Caki2 (cell line): Measurements from ENCODE around the gene TBX18. TPM values are rescaled to one million over a fixed set of nuclear protein-coding genes. Genes with fewer than 3 reads are reported as not detected.
A peak's percentile ranks its signal among the peaks of the same experiment; 100 is the strongest.

Experiments used
- DNase-seq: peaks from one replicate; pipeline ENCODE4 v3.0.0-alpha.2; 2015; ENCODE audit warnings: low read depth
- in situ Hi-C: cut with HindIII; loops from 2 replicates; pipeline ENCODE4 v1.10.0; 2016; ENCODE audit warnings: low sequenced_read_pairs, low pct_unique_long_range_greater_than_20kb, mixed read lengths
- total RNA-seq: library from RNA; depleted of rRNA; stranded (reverse); fragments of >200 nt; shearing (Covaris generic); gene quantifications from 2 replicates; pipeline ENCODE4 v1.2.3, GENCODE V29; 2014; ENCODE audit warnings: low replicate concordance; rRNA removed

The TBX18 gene
- total RNA-seq: not detected in 2 replicates

GRCh38 chr6:84764332-84765049 lies at the start of gene TBX18:
Gene TBX18 (minus strand): TSS chr6:84764598. CDS start chr6:84764181, 417 bp downstream.
- in situ Hi-C loops: no loop called here
- no peak for DNase-seq

- DNase-seq: no peak
- in situ Hi-C loops: no loop called here
Observed at GRCh38 chr6:84811351-84811750, 47.0 kb upstream of the TBX18 start.

- no peak for DNase-seq
- in situ Hi-C loops: no loop called here
Observed at GRCh38 chr6:84809455-84809854, 45.1 kb upstream of the TBX18 start.

- in situ Hi-C loops: no loop called here
Observed at GRCh38 chr6:84808491-84809061, 44.2 kb upstream of the TBX18 start.

GRCh38 chr6:84805145-84805544 lies 40.7 kb upstream of the TBX18 start:
- in situ Hi-C loops: no loop called here
- DNase-seq: peak; percentile 21

More at GRCh38 chr6:84808491-84809061, 44.2 kb upstream of the TBX18 start:
- DNase-seq: no peak

GRCh38 chr6:84804720-84805119 lies 40.3 kb upstream of the TBX18 start:
- in situ Hi-C loops: no loop called here
- no peak for DNase-seq

GRCh38 chr6:84801250-84801649 lies 36.9 kb upstream of the TBX18 start:
- in situ Hi-C loops: no loop called here
- peak; percentile 52 for DNase-seq

GRCh38 chr6:84798257-84798656 lies 33.9 kb upstream of the TBX18 start:
- DNase-seq: no peak
- in situ Hi-C loops: no loop called here

GRCh38 chr6:84796343-84796742 lies 31.9 kb upstream of the TBX18 start:
- DNase-seq: no peak
- in situ Hi-C loops: no loop called here

- in situ Hi-C loops: no loop called here
- no peak for DNase-seq
Observed at GRCh38 chr6:84791927-84792326, 27.5 kb upstream of the TBX18 start.

GRCh38 chr6:84791233-84791632 lies 26.8 kb upstream of the TBX18 start:
- DNase-seq: no peak
- in situ Hi-C loops: no loop called here

- DNase-seq: no peak
- in situ Hi-C loops: no loop called here
Observed at GRCh38 chr6:84789170-84789569, 24.8 kb upstream of the TBX18 start.

- DNase-seq: no peak
- in situ Hi-C loops: no loop called here
Observed at GRCh38 chr6:84788689-84789088, 24.3 kb upstream of the TBX18 start.

GRCh38 chr6:84785671-84786070 lies 21.3 kb upstream of the TBX18 start:
- in situ Hi-C loops: no loop called here
- DNase-seq: no peak

- no peak for DNase-seq
- in situ Hi-C loops: no loop called here
Observed at GRCh38 chr6:84779917-84780316, 15.5 kb upstream of the TBX18 start.

GRCh38 chr6:84779380-84779779 lies 15.0 kb upstream of the TBX18 start:
- in situ Hi-C loops: no loop called here
- no peak for DNase-seq

- DNase-seq: no peak
- in situ Hi-C loops: no loop called here
Observed at GRCh38 chr6:84777888-84778287, 13.5 kb upstream of the TBX18 start.

GRCh38 chr6:84776392-84776791 lies 12.0 kb upstream of the TBX18 start:
- in situ Hi-C loops: no loop called here
- DNase-seq: no peak

GRCh38 chr6:84775751-84776150 lies 11.4 kb upstream of the TBX18 start:
- in situ Hi-C loops: no loop called here

GRCh38 chr6:84774985-84775284 lies 10.5 kb upstream of the TBX18 start:
- DNase-seq: no peak
- in situ Hi-C loops: no loop called here

More at GRCh38 chr6:84775751-84776150, 11.4 kb upstream of the TBX18 start:
- no peak for DNase-seq
